Measurements from ENCODE around the gene TLN1.

- TF ChIP-seq POLR2A (IDR thresholded peaks at IDR 0.05) (no peak), CTCF (IDR thresholded peaks at IDR 0.05) (no peak)
Measured at GRCh38 chr9:35687306-35687705, 44.7 kb downstream of the TLN1 start.
